ENCODE data around the gene ARPC1A.

The ARPC1A gene

DNA sequence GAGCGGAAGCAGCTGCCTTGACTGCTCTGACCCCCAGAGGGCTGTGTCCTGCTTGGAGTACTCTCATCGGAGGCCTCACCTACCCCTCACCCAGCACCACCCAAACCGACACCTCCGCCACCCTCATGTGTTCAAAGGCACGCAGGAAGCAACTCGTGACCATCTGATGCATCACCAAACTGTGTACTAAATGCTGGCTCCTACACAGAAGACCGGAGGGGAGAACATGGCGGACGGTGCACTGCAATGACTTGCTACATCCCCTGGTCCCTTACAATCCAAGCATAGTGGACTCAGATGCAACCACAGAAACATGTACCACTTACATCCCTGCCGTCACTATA is 79.3 kb downstream of the ARPC1A start:
- POLR2A ChIA-PET: no interaction called here
- CTCF ChIA-PET: no interaction called here
- TF ChIP-seq TARDBP (IDR thresholded peaks at IDR 0.05): no peak
- TF ChIP-seq HDGF (IDR thresholded peaks at IDR 0.05; ENCODE audit: borderline replicate concordance): no peak
- TF ChIP-seq ELF4 (IDR thresholded peaks at IDR 0.05): no peak
- TF ChIP-seq, protein P1, sequence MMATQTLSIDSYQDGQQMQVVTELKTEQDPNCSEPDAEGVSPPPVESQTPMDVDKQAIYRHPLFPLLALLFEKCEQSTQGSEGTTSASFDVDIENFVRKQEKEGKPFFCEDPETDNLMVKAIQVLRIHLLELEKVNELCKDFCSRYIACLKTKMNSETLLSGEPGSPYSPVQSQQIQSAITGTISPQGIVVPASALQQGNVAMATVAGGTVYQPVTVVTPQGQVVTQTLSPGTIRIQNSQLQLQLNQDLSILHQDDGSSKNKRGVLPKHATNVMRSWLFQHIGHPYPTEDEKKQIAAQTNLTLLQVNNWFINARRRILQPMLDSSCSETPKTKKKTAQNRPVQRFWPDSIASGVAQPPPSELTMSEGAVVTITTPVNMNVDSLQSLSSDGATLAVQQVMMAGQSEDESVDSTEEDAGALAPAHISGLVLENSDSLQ (IDR thresholded peaks at IDR 0.05): no peak
- no peak for TF ChIP-seq FOXA1 (IDR thresholded peaks at IDR 0.05)
- no peak for TF ChIP-seq SUZ12 (IDR thresholded peaks at IDR 0.05)
- no peak for TF ChIP-seq SP1 (IDR thresholded peaks at IDR 0.05)
- no peak for TF ChIP-seq ARNT (IDR thresholded peaks at IDR 0.05)
- TF ChIP-seq L3MBTL2 (conservative IDR thresholded peaks at IDR 0.05): no peak
- no peak for TF ChIP-seq ZNF384 (IDR thresholded peaks at IDR 0.05)
- no peak for TF ChIP-seq FOXM1 (IDR thresholded peaks at IDR 0.05; ENCODE audit: borderline replicate concordance)
- no peak for TF ChIP-seq FOXK2 (IDR thresholded peaks at IDR 0.05)
- TF ChIP-seq BHLHE40 (IDR thresholded peaks at IDR 0.05; ENCODE audit: borderline replicate concordance): no peak
- TF ChIP-seq CTBP1 (IDR thresholded peaks at IDR 0.05; ENCODE audit: borderline replicate concordance): no peak
- TF ChIP-seq NFRKB (IDR thresholded peaks at IDR 0.05): no peak
- TF ChIP-seq LEF1 (IDR thresholded peaks at IDR 0.05; ENCODE audit: borderline replicate concordance): no peak
- no peak for DNase-seq (ENCODE audit: extremely low spot score)

DNA sequence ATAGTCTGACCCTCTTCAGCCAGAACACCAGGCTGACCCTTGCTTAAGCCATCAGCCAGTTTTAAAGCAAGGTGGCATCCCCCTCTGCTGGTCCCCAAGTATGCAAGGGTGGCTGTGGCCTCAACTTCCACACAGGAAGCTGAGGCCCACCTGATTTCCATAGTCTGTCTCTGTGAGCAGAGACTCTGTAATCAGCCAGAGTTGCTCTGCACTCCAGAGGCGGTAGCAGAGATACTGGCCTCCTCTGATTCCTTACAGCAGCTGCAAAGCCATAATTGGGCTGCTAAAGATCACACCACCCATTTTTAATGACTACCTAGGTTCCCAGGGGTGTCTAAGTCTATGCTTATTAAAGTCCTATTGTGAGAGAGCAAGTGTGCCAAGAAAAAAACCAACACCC is 80.9 kb downstream of the ARPC1A start:
- ChIA-PET CTCF (no interaction called here), POLR2A (interaction anchor here (1.1 to 2.9 kb wide), 3 partner anchors 9 to 80 kb away, joined by 3 to 24 read pairs (median 5); partner anchors contain the start of gene ARPC1A)
- no peak for DNase-seq (ENCODE audit: extremely low spot score)
- no peak for TF ChIP-seq ELF4 (IDR thresholded peaks at IDR 0.05)
- TF ChIP-seq TARDBP (IDR thresholded peaks at IDR 0.05): no peak
- TF ChIP-seq HDGF (IDR thresholded peaks at IDR 0.05; ENCODE audit: borderline replicate concordance): no peak
- no peak for TF ChIP-seq CTBP1 (IDR thresholded peaks at IDR 0.05; ENCODE audit: borderline replicate concordance)
- TF ChIP-seq, protein P1 (IDR thresholded peaks at IDR 0.05): no peak
- no peak for TF ChIP-seq FOXM1 (IDR thresholded peaks at IDR 0.05; ENCODE audit: borderline replicate concordance)
- no peak for TF ChIP-seq NFRKB (IDR thresholded peaks at IDR 0.05)
- no peak for TF ChIP-seq ZNF384 (IDR thresholded peaks at IDR 0.05)
- TF ChIP-seq SUZ12 (IDR thresholded peaks at IDR 0.05): no peak
- no peak for TF ChIP-seq L3MBTL2 (conservative IDR thresholded peaks at IDR 0.05)
- no peak for TF ChIP-seq LEF1 (IDR thresholded peaks at IDR 0.05; ENCODE audit: borderline replicate concordance)
- TF ChIP-seq ARNT (IDR thresholded peaks at IDR 0.05): no peak

DNA sequence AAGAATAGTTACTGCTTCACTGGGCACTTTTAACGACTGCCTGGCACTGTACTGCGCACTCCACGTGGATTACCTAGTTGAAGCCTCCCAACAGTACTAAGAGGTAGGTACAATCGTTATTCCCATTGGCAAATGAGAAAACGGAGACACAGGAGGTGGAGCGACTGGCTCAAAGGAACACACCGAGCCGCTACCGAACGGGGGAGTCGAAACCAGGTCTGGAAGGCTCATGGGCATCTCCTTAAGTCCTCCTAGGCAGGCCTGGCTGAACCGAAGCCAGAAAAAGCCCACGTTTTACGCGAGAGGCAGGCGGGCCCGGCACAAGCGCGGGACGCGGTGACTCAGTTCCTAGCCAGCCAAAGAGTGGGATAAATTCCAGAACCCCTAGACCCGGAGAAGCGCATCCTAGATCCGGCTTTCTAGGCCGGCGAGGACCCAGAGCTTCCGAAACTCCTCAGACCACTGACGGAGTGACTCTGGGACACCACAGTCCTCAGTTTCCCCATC is 82.2 kb downstream of the ARPC1A start:
- DNase-seq (ENCODE audit: extremely low spot score): no peak
- CTCF ChIA-PET: no interaction called here
- TF ChIP-seq L3MBTL2 (conservative IDR thresholded peaks at IDR 0.05): peak; percentile 57
- TF ChIP-seq BHLHE40 (IDR thresholded peaks at IDR 0.05; ENCODE audit: borderline replicate concordance): no peak
- TF ChIP-seq CTBP1 (IDR thresholded peaks at IDR 0.05; ENCODE audit: borderline replicate concordance): no peak
- no peak for TF ChIP-seq ELF4 (IDR thresholded peaks at IDR 0.05)
- TF ChIP-seq, protein P1 (IDR thresholded peaks at IDR 0.05): no peak
- no peak for TF ChIP-seq LEF1 (IDR thresholded peaks at IDR 0.05; ENCODE audit: borderline replicate concordance)
- no peak for TF ChIP-seq ZNF384 (IDR thresholded peaks at IDR 0.05)
- no peak for TF ChIP-seq SP1 (IDR thresholded peaks at IDR 0.05)
- POLR2A ChIA-PET: interaction anchor here (0.9 to 2.9 kb wide), 11 partner anchors 9 to 151 kb away, joined by 3 to 24 read pairs (median 6); partner anchors contain the start of genes ARPC1A, CPSF4, PTCD1 and ZNF655

DNA sequence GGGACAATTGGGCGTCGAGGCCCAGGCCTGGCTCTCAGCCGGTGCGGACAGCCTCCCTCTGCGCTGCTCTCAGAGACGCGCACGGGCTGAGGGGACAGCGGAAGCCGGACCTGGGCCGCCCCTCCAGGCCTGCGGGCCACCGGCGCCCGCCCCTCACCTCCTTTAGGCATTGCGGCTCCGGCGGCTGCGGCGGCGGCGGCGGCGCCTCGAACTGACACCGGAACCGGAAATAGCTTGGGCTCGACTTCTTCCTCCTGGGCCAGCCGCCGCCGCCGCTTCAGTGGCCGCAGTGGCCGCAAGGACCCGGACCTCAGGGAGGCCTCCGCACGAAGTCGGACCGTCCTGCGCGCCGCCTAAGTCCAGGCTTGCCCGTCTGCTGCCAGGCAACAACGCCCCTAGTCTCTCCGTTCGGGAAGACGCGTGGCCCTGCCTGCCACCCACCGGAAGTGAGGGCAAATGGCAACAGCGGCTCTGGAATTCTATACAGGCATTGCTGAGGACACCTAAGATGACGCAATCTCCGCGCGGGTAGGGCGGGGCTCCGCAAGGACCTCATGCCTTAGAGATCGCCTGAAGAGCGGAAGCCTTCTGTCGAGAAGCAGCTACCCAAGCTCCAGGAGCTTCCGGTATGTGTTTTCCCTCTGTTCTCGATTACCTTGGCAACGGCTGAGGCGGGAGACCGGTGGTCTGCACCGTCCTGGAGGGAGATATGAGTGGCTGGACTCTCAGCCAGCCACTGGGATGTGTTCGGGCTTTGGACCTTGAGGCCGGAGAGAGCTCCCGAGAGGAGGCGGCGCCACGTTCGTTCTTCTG is 82.9 kb downstream of the ARPC1A start, which contains the start of the genes BUD31 and PDAP1:
Gene BUD31, plus strand, starts transcription at position 591 of the 813 bp plus-strand sequence. CDS start 2,124 bp downstream, outside the sequence.
Gene PDAP1, minus strand, starts transcription at position 219 of the 813 bp plus-strand sequence. Its CDS starts 49 bp downstream, at position 170.
- ChIA-PET POLR2A (interaction anchor here (0.7 to 2.9 kb wide), 23 partner anchors 9 to 150 kb away, joined by 3 to 24 read pairs (median 5); partner anchors contain the start of genes ARPC1A, ARPC1B, CPSF4 and FAM200A), CTCF (no interaction called here)
- TF ChIP-seq NFRKB (IDR thresholded peaks at IDR 0.05) (no peak), ZNF384 (IDR thresholded peaks at IDR 0.05) (no peak), SP1 (IDR thresholded peaks at IDR 0.05) (no peak), LEF1 (IDR thresholded peaks at IDR 0.05; ENCODE audit: borderline replicate concordance) (0 out of 2 replicates have a peak, but pooled peaks have one; percentile 27), FOXK2 (IDR thresholded peaks at IDR 0.05) (no peak), TARDBP (IDR thresholded peaks at IDR 0.05) (no peak), CTBP1 (IDR thresholded peaks at IDR 0.05; ENCODE audit: borderline replicate concordance) (0 out of 2 replicates have a peak, but pooled peaks have one; percentile 7), FOXA1 (IDR thresholded peaks at IDR 0.05) (no peak), BHLHE40 (IDR thresholded peaks at IDR 0.05; ENCODE audit: borderline replicate concordance) (no peak), L3MBTL2 (conservative IDR thresholded peaks at IDR 0.05) (peak; percentile 11; the same call in 1 of the 2 replicates), ARNT (IDR thresholded peaks at IDR 0.05) (no peak), HDGF (IDR thresholded peaks at IDR 0.05; ENCODE audit: borderline replicate concordance) (no peak), SUZ12 (IDR thresholded peaks at IDR 0.05) (no peak), FOXM1 (IDR thresholded peaks at IDR 0.05; ENCODE audit: borderline replicate concordance) (no peak), ELF4 (IDR thresholded peaks at IDR 0.05) (peak; percentile 91)
- TF ChIP-seq, protein P1 (IDR thresholded peaks at IDR 0.05): no peak; the same call in 1 of the 2 replicates
- peak; percentile 94 for DNase-seq (ENCODE audit: extremely low spot score)

Data from HEK293T (cell line).